Small intestine (tissue), 7 donors: ENCODE results near the gene LYPD6. TPM values are rescaled to one million over a fixed set of nuclear protein-coding genes. Genes with fewer than 3 reads are reported as not detected.

ENCODE experiments used
- DNase-seq, 2 donors: peaks; one replicate each; pipeline versions ENCODE4 v3.0.0 to v3.0.0-alpha.2; 2013
- FAIRE-seq: peaks from 2 replicates; lab custom pipeline; 2012; peaks lifted over from hg19 to GRCh38; lab: Jason Lieb, UNC
- H3K27ac ChIP-seq, 3 donors: one replicate each; pipeline ENCODE4 v1.5.1; 2013; ENCODE audit warnings: low read length in 2 of 3, mild to moderate bottlenecking in 2 of 3, control low read depth in 1 of 3, inconsistent platforms in 1 of 3, low read depth in 1 of 3, moderate library complexity in 1 of 3
- H3K27me3 ChIP-seq, 3 donors: one replicate each; pipeline ENCODE4 v1.6.1; 2013; ENCODE audit warnings: low read length in 3 of 3, inconsistent platforms in 1 of 3; ENCODE audit not compliant: control insufficient read depth in 3 of 3, insufficient read depth in 3 of 3
- H3K36me3 ChIP-seq, 3 donors: one replicate each; pipeline ENCODE4 v1.6.1; 2013; ENCODE audit warnings: low read length in 3 of 3, inconsistent platforms in 1 of 3, low read depth in 1 of 3, mild to moderate bottlenecking in 1 of 3, moderate library complexity in 1 of 3; ENCODE audit not compliant: control insufficient read depth in 3 of 3, insufficient read depth in 2 of 3
- H3K4me1 ChIP-seq, 3 donors: one replicate each; pipeline ENCODE4 v1.6.1; 2013; ENCODE audit warnings: low read length in 2 of 3, inconsistent platforms in 1 of 3, low read depth in 1 of 3, mild to moderate bottlenecking in 1 of 3, moderate library complexity in 1 of 3; ENCODE audit not compliant: control insufficient read depth in 3 of 3, insufficient read depth in 2 of 3
- H3K4me3 ChIP-seq, 3 donors: one replicate each; pipeline ENCODE4 v1.5.1; 2013; ENCODE audit warnings: low read length in 3 of 3, control low read depth in 1 of 3, inconsistent platforms in 1 of 3, low read depth in 1 of 3, mild to moderate bottlenecking in 1 of 3, moderate library complexity in 1 of 3
- H3K9me3 ChIP-seq, 2 donors: one replicate each; pipeline ENCODE4 v1.6.1; 2013; ENCODE audit warnings: low read depth in 1 of 2, low read length in 1 of 2; ENCODE audit not compliant: control insufficient read depth in 2 of 2, insufficient read depth in 1 of 2
- WGBS, 3 donors: extraction: QIAGEN DNeasy Blood & Tissue Kit; methylation state at CpG; one replicate each; pipeline ENCODE4 v1.1.7; 2013; 5-methylcytosine and 5-hydroxymethylcytosine counted together
- polyA plus RNA-seq, 4 donors: library from polyadenylated mRNA; stranded (reverse) in 3 of 4; unstranded in 1 of 4; fragments of 200-250 nt in 3 of 4; fragments of 120-200 nt in 1 of 4; gene quantifications; one replicate each; pipeline versions ENCODE4 v1.2.1 to v1.2.3, GENCODE V29; 2013
- donor health status: healthy with polysubstance abuse.
- donor health status: control.
- donor health status: control.
- donor health status: Bipolar disorder and iron deficiency.
- donor health status: healthy.

LYPD6 gene
- polyA plus RNA-seq, 4 donors, result 1.8 to 4.6 (median 2.8) TPM

- Histone ChIP-seq H3K36me3 (no peaks in the 10 kb centered on the region), H3K27me3 (no peaks in the 10 kb centered on the region), H3K27ac (no peak overlapping the region), H3K4me1 (peaks cover 0 to 3% (median 0%) of the 10 kb centered on the region in 3 donors), H3K9me3 (no peaks in the 10 kb centered on the region), H3K4me3 (no peak overlapping the region)
- DNase-seq (no peak), FAIRE-seq (no peak)
- WGBS, 3 donors, result 70 to 90% (median 71%) methylated on average over 4 of the region's 4 CpGs
Measured at GRCh38 chr2:149468636-149469035, 138.2 kb downstream of the LYPD6 start.

GRCh38 chr2:149470046-149470445 lies 139.7 kb downstream of the LYPD6 start:
- WGBS, 3 donors, result 77 to 79% (median 78%) methylated on average over 7 of the region's 7 CpGs
- no peak for FAIRE-seq
- H3K27me3 ChIP-seq, result no peaks in the 10 kb centered on the region

DNA sequence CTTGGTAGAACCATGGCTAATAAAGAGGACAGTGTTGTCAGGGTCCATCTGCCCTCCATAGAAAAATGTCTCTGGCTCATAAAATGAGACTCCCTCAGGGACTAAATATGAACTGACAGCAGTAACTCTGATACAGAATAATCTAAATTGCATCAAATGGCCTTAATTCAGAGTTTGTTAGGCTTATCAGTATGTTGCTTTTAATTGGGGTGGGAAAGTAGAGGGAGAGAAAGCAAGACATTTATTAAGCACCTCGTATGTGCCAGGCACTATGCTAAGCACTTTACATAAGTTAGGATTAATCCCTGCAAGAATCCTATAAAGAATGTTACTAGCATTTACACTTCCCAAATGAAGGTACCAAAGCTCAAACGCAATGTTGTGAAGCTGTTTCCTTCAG lies 142.0 kb downstream of the LYPD6 start:
- DNase-seq, result no peak
- WGBS, 3 donors, result 68 to 87% (median 83%) methylated on average over 2 of the region's 2 CpGs
- Histone ChIP-seq H3K9me3 (no peaks in the 10 kb centered on the region), H3K4me1 (no peaks in the 10 kb centered on the region), H3K4me3 (no peak overlapping the region), H3K36me3 (peaks cover 0 to 3% (median 0%) of the 10 kb centered on the region in 3 donors), H3K27me3 (no peaks in the 10 kb centered on the region), H3K27ac (no peak overlapping the region)
- FAIRE-seq, result no peak

More at GRCh38 chr2:149470046-149470445, 139.7 kb downstream of the LYPD6 start:
- Histone ChIP-seq H3K4me3 (no peak overlapping the region), H3K9me3 (no peaks in the 10 kb centered on the region), H3K36me3 (peaks cover 0 to 3% (median 0%) of the 10 kb centered on the region in 3 donors), H3K4me1 (peaks cover 0 to 3% (median 0%) of the 10 kb centered on the region in 3 donors), H3K27ac (no peak overlapping the region)
- no peak for DNase-seq

DNA sequence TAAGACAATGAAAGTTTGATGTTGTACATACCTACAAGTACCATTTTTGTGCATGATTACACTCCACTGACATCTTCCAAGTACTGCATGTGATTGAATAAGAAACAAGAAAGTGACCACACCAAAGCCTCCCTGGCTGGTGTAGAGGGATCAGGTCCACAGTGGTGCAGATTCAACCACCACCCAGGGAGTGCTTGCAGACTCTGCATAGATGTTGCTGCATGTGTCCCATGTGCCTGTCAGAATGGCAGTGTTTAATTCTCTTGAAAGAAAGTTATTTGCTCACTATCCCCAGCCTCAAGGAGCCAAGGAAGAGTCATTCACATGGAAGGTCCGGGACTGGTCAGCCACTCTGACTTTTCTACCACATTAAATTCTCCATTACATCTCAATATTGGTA lies 142.7 kb downstream of the LYPD6 start:
- Histone ChIP-seq H3K4me1 (no peaks in the 10 kb centered on the region), H3K4me3 (no peak overlapping the region), H3K27me3 (no peaks in the 10 kb centered on the region), H3K36me3 (peaks cover 0 to 3% (median 0%) of the 10 kb centered on the region in 3 donors), H3K27ac (no peak overlapping the region), H3K9me3 (no peaks in the 10 kb centered on the region)
- DNase-seq (no peak), FAIRE-seq (no peak)
- 88 to 92% (median 92%) methylated on average over 1 of the region's 1 CpG for WGBS, 3 donors

DNA sequence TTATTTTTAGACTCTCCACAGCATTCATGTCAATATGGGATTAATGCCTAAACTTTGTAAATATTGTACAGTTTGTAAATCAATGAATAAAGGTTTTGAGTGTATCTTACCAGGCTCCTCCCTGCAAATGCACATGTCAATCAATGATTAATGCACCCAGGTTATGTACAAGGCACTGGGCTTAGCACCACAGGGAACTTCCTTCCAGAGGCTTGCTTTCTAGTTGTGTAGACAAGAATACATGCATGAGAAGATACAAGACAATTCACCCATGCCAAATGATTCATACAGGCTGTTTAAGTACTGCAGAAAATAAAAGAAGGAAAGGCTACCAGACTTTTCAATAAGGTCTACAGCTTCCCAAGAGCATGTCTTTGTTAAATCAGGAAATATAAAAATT lies 143.1 kb downstream of the LYPD6 start:
- Histone ChIP-seq H3K9me3 (no peaks in the 10 kb centered on the region), H3K4me3 (no peak overlapping the region), H3K36me3 (peaks cover 0 to 3% (median 0%) of the 10 kb centered on the region in 3 donors), H3K27me3 (no peaks in the 10 kb centered on the region), H3K27ac (no peak overlapping the region), H3K4me1 (no peaks in the 10 kb centered on the region)
- FAIRE-seq (no peak), DNase-seq (no peak)

DNA sequence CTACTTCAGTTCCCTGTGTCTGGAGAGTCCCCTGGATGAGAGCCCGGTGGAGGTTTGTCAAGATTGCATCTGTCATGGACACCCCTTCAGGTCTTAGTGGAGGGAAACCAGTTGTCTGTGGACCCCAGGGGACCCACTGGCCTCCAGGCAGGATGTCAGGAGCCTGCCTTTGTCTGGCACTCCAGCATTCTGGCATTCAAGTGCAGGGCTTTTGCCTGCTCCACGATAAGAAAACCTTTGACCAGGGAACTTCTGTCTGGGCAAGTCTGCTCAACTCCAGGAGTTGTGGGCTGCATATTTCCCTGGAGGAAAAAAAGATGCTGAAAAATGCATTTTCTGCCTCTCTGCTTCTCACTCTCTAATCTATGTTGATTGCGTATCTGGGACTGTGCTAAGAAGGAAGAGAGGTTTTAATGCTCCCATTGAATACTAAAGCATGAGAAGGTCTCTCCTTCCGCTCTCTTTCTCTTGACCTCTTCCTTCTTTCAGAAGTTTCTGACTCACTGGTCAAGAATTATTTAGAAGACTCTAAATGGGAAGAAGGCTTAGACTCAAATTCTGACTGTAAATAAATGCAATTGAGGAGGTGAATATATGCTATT lies 152.7 kb downstream of the LYPD6 start:
- DNase-seq, result no peak
- WGBS, 3 donors, result 76 to 80% (median 77%) methylated on average over 4 of the region's 4 CpGs
- Histone ChIP-seq H3K27me3 (no peaks in the 10 kb centered on the region), H3K4me1 (no peaks in the 10 kb centered on the region), H3K27ac (no peak overlapping the region), H3K36me3 (no peaks in the 10 kb centered on the region), H3K4me3 (no peak overlapping the region), H3K9me3 (no peaks in the 10 kb centered on the region)
- no peak for FAIRE-seq

DNA sequence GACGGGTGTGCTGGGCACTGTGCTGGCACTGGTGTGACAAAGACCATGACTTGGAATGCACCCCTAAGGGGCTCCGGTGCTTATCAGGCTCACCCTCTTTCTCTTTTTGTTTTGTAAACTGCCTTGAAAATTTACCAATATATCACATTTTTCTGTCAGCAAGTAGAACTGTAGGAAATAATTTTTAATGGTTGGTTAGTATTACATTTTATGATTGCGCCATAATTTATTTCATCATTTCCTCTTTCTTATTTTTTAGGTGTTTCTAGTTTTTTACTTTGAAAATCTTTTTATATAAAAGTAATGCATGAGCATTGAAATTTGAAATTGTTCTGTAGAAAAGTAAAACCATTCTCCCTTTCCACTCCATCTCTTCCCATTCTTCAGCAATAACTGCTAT lies 156.3 kb downstream of the LYPD6 start:
- Histone ChIP-seq H3K4me3 (no peak overlapping the region), H3K27ac (no peak overlapping the region), H3K9me3 (no peaks in the 10 kb centered on the region), H3K27me3 (no peaks in the 10 kb centered on the region), H3K36me3 (no peaks in the 10 kb centered on the region), H3K4me1 (no peaks in the 10 kb centered on the region)
- DNase-seq, result no peak
- WGBS, 3 donors, result 86 to 94% (median 90%) methylated on average over 3 of the region's 3 CpGs
- no peak for FAIRE-seq

DNA sequence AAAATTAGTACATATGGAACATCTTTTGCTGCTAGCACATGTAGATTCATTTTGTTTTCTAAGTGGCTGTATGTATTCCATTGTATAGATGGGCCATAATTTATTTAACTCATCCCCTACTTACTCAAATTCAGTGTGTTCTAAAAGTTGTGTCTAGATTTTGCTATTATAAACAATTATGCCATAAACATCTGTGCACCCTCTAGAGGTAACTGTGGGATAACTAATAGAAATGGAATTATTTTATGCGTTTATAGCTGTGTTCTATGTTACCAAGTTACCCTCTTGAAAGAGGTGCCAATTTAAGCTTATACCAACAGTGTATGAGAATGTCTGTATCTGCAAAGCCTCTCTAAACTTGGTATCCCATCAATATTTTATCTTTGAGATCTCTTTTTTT lies 156.8 kb downstream of the LYPD6 start:
- Histone ChIP-seq H3K27me3 (no peaks in the 10 kb centered on the region), H3K4me1 (no peaks in the 10 kb centered on the region), H3K36me3 (no peaks in the 10 kb centered on the region), H3K4me3 (no peak overlapping the region), H3K9me3 (no peaks in the 10 kb centered on the region), H3K27ac (no peak overlapping the region)
- WGBS, 3 donors, result 30 to 59% (median 37%) methylated on average over 1 of the region's 1 CpG
- peak in 1 of 2 donors; percentile 4 for DNase-seq
- FAIRE-seq, result no peak
